HepG2 (cell line): Measurements from ENCODE around the gene ZNF616. TPM values are rescaled to one million over a fixed set of nuclear protein-coding genes. Genes with fewer than 3 reads are reported as not detected.

Experiments
- KDM5A ChIP-seq: fragments of 200-600 bp; sonication (generic); IDR thresholded peaks from 2 replicates; pipeline ENCODE4 v1.7.0; 2018; ENCODE audit warnings: antibody characterized with exemption, mild to moderate bottlenecking, low read length, borderline replicate concordance
- MBD4 ChIP-seq: IDR thresholded peaks from 2 replicates; pipeline ENCODE4 v1.6.1; 2012; ENCODE audit warnings: low read length, inconsistent platforms, borderline replicate concordance
- ZNF383 ChIP-seq: sonication (generic); formaldehyde crosslinking; IDR thresholded peaks from 2 replicates; pipeline ENCODE4 v1.4.0; 2020; ENCODE audit warnings: missing genetic modification reagents, mild to moderate bottlenecking, borderline replicate concordance
- polyA plus RNA-seq, 8 experiments: library from polyadenylated mRNA; depleted of rRNA in 3 of 8; stranded (reverse) in 7 of 8; unstranded in 1 of 8; fragments of >200 nt; fragmentation: Illumina TruSeq in 4 of 8; extraction: Trizol in 4 of 8; gene quantifications; 2 replicates each; pipeline versions ENCODE4 v1.2.1 to v1.2.3, GENCODE V29; 2011 to 2016; ENCODE audit warnings: low read depth in 4 of 8, missing spikeins in 1 of 8, mixed read lengths in 1 of 8; ENCODE audit not compliant: insufficient read depth in 1 of 8
- total RNA-seq, 5 experiments: library from RNA; depleted of rRNA; stranded (reverse); fragments of >200 nt; fragmentation: Illumina TruSeq; extraction: Trizol; gene quantifications; 2 replicates each; pipeline ENCODE4 v1.2.3, GENCODE V29; 2016; ENCODE audit warnings: low read depth in 1 of 5
- TF ChIP-seq, protein P1 (sequence below): sonication (generic); formaldehyde crosslinking; IDR thresholded peaks from 2 replicates; pipeline ENCODE4 v1.4.0; 2020; ENCODE audit warnings: missing genetic modification reagents, borderline replicate concordance
- TF ChIP-seq, protein P2 (sequence below), 2 experiments: sonication (generic) in 1 of 2; formaldehyde crosslinking in 1 of 2; IDR thresholded peaks; 2 replicates each; pipeline versions ENCODE4 v1.6.1 to v1.9.0; 2014 to 2022; ENCODE audit warnings: antibody characterized with exemption in 1 of 2, borderline replicate concordance in 1 of 2, inconsistent platforms in 1 of 2, low read depth in 1 of 2, missing genetic modification reagents in 1 of 2

The ZNF616 gene
- total and polyA plus RNA-seq, 2 of the 13 experiments (the other 11 are each of a cell fraction or from before 2014, with no cell fraction given) = 2.2 to 10.4 TPM

DNA sequence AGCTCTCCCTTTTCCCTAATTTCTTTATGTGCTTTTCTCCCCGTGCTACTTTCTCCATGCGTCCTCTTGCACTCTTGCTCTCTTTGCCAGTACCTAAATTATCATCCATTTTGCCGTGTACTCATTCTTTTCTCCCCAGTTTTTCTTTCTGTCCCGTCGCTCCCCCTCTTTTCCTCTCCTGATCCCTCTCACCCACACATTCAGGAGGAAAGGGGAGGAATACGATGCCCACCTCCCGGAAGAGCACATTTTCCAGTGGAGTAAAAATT lies 821 bp downstream of the ZNF616 start (continued):
- TF ChIP-seq KDM5A (peak; percentile 24; the same call in 1 of the 2 replicates), MBD4 (no peak), ZNF383 (CRISPR knock-in tag) (no peak)
- TF ChIP-seq, protein P1, sequence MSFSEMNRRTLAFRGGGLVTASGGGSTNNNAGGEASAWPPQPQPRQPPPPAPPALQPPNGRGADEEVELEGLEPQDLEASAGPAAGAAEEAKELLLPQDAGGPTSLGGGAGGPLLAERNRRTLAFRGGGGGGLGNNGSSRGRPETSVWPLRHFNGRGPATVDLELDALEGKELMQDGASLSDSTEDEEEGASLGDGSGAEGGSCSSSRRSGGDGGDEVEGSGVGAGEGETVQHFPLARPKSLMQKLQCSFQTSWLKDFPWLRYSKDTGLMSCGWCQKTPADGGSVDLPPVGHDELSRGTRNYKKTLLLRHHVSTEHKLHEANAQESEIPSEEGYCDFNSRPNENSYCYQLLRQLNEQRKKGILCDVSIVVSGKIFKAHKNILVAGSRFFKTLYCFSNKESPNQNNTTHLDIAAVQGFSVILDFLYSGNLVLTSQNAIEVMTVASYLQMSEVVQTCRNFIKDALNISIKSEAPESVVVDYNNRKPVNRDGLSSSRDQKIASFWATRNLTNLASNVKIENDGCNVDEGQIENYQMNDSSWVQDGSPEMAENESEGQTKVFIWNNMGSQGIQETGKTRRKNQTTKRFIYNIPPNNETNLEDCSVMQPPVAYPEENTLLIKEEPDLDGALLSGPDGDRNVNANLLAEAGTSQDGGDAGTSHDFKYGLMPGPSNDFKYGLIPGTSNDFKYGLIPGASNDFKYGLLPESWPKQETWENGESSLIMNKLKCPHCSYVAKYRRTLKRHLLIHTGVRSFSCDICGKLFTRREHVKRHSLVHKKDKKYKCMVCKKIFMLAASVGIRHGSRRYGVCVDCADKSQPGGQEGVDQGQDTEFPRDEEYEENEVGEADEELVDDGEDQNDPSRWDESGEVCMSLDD (CRISPR knock-in tag) = no peak
- TF ChIP-seq, protein P2, sequence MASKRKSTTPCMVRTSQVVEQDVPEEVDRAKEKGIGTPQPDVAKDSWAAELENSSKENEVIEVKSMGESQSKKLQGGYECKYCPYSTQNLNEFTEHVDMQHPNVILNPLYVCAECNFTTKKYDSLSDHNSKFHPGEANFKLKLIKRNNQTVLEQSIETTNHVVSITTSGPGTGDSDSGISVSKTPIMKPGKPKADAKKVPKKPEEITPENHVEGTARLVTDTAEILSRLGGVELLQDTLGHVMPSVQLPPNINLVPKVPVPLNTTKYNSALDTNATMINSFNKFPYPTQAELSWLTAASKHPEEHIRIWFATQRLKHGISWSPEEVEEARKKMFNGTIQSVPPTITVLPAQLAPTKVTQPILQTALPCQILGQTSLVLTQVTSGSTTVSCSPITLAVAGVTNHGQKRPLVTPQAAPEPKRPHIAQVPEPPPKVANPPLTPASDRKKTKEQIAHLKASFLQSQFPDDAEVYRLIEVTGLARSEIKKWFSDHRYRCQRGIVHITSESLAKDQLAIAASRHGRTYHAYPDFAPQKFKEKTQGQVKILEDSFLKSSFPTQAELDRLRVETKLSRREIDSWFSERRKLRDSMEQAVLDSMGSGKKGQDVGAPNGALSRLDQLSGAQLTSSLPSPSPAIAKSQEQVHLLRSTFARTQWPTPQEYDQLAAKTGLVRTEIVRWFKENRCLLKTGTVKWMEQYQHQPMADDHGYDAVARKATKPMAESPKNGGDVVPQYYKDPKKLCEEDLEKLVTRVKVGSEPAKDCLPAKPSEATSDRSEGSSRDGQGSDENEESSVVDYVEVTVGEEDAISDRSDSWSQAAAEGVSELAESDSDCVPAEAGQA (IDR thresholded peaks at IDR 0.05; ENCODE audit: low read depth) = no peak
- TF ChIP-seq, protein P2 (CRISPR knock-in tag; IDR thresholded peaks at IDR 0.05; ENCODE audit: borderline replicate concordance) = no peak
